LNCaP clone FGC (cell line): Measurements from ENCODE around the gene PAEP.

Experiments
- DNase-seq: peaks from one replicate; pipeline ENCODE4 v3.0.0-alpha.2; 2011; ENCODE audit warnings: low read depth
- H3K4me3 ChIP-seq: 2 replicates; pipeline ENCODE4 v1.5.1; 2011; ENCODE audit warnings: mild to moderate bottlenecking, low read depth, low read length, control low read depth
- CTCF ChIP-seq: IDR thresholded peaks from 2 replicates; pipeline ENCODE4 v1.5.1; 2012; ENCODE audit warnings: mild to moderate bottlenecking; ENCODE audit not compliant: control insufficient read depth, insufficient read depth; ENCODE audit errors: extremely low read depth

The PAEP gene

GRCh38 chr9:135588371-135588770 is 26.8 kb downstream of the PAEP start:
- TF ChIP-seq CTCF = no peak
- no peak for DNase-seq
- no peak overlapping the region for H3K4me3 ChIP-seq

GRCh38 chr9:135588886-135589595 is 27.5 kb downstream of the PAEP start:
- TF ChIP-seq CTCF = no peak
- no peak for DNase-seq

GRCh38 chr9:135589596-135590485 is 28.3 kb downstream of the PAEP start:
- no peak overlapping the region for H3K4me3 ChIP-seq
- no peak for TF ChIP-seq CTCF
- DNase-seq = no peak

More at GRCh38 chr9:135588886-135589595, 27.5 kb downstream of the PAEP start:
- H3K4me3 ChIP-seq = no peak overlapping the region

GRCh38 chr9:135590486-135591079 is 29.0 kb downstream of the PAEP start:
- no peak for DNase-seq
- TF ChIP-seq CTCF = no peak
- no peak overlapping the region for H3K4me3 ChIP-seq

GRCh38 chr9:135591506-135592330 is 30.2 kb downstream of the PAEP start:
- no peak overlapping the region for H3K4me3 ChIP-seq
- DNase-seq = no peak

More at GRCh38 chr9:135591506-135592330, 30.2 kb downstream of the PAEP start:
- no peak for TF ChIP-seq CTCF
